GM12873 (cell line): ENCODE measurements around the gene HMCN2.

ENCODE experiments used
- CTCF ChIP-seq: IDR thresholded peaks from 2 replicates; pipeline ENCODE4 v1.5.1; 2012; ENCODE audit warnings: low read depth, mild to moderate bottlenecking, moderate library complexity, low read length, control low read depth; ENCODE audit not compliant: insufficient read depth; ENCODE audit errors: missing control alignments

Gene HMCN2

GRCh38 chr9:130410443-130410842 lies 144.9 kb downstream of the HMCN2 start:
- TF ChIP-seq CTCF = no peak

- no peak for TF ChIP-seq CTCF
Observed at GRCh38 chr9:130411566-130411915, 146.0 kb downstream of the HMCN2 start.

- TF ChIP-seq CTCF = no peak
Observed at GRCh38 chr9:130414081-130414731, 148.6 kb downstream of the HMCN2 start.

GRCh38 chr9:130414910-130415746 lies 149.6 kb downstream of the HMCN2 start:
- TF ChIP-seq CTCF = no peak

GRCh38 chr9:130417602-130418001 lies 152.0 kb downstream of the HMCN2 start:
- peak; percentile 32 for TF ChIP-seq CTCF

- no peak for TF ChIP-seq CTCF
Observed at GRCh38 chr9:130418776-130419175, 153.2 kb downstream of the HMCN2 start.

- no peak for TF ChIP-seq CTCF
Observed at GRCh38 chr9:130419521-130420035, 154.0 kb downstream of the HMCN2 start.
